Posterior cingulate gyrus (tissue), 11 donors: ENCODE results near the gene B3GNT9.

Source experiments
- DNase-seq, 10 donors: peaks; one replicate each; pipeline versions ENCODE4 v3.0.0 to v3.0.0-alpha.2; 2020 to 2021; ENCODE audit warnings: mixed read lengths in 3 of 10
- intact Hi-C: fragments of 100-400 bp; cut with DNase I; formaldehyde crosslinking; loops from one replicate; pipeline ENCODE4 v1.15.1; 2023

B3GNT9 gene

DNA sequence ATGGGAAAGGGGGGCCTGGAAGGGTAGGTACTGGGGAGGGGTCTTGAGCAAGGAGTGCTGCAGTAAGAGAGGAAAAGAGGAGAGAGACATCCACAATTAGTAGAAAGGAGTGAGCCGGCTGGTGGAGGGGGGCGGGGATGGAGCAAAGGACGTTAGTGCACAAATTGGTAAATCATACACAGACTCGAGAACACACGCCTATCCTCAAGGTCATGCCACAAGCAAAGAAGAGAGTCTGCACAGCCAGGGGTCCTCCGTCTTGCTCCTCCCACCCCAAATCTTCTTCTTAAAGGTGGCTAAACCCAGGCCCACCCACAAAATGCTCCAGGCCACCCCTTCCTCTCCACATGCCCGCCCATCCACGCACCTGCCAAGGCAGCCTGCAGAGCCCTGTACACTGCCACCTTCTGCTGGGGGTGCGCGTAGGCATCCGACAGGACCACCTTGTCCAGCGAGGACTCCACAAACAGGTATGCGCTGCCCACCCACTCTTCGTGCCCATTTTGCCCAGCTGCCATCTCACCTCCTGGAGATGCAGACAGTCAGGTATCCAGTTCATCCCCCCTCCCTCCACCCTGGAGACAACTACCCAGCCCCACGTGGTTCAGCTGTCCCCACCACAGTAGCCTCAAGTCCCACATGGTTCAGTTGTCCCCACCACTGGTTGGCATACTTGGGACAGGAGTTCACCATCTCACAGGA lies 5.5 kb upstream of the B3GNT9 start:
- peak in 3 of 10 donors; percentile 54 to 83 (median 60) for DNase-seq
- intact Hi-C loops, result loop anchor here (5.0 kb wide), 2 partner anchors 44 to 139 kb away; no protein-coding TSS in a partner anchor

DNA sequence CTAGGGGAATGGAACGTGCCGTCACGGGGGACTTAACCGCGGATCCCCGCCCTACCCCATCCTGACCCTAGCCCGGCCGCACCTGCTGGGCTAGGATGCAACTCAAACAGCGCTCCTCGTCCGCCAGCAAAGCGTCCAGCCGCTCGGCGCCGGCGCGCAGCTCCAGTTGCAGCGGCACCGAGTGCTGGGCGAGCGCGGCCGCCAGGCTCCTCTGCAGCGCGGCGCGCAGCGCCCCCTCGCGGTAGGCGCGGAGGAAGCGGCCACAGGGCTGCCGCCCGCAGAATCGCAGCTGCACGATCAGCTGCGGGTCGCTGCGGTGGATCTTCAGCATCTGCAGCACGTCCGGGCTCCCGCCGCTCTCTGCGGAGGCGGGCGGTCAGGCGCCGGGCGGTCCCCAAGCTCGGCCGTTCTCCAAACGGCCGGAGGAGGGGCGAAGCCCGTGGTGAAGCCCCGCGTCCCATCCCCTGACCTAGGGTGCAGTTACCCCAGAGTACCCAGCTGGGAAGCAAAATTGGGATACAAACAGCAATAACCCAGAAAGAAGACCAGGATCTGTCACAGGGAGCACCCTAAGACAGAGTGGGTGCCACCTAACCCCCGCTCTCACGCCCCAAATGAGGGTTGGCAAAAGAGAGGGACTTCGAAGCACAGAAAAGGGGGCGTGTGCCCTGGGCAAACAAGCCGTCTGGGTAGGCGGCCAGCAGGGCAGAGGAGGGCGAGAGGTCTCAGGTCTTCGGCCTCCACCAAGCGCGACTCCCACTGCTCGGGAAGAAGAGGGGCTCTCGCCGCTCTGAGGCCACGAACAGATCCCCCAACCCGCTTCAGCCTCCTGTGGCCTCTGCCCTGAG lies 4.7 kb upstream of the B3GNT9 start:
- intact Hi-C loops, result loop anchor here (1.0 to 5.0 kb wide), 4 partner anchors 43 to 201 kb away; no protein-coding TSS in a partner anchor
- peak; percentile 69 to 97 (median 81) for DNase-seq

DNA sequence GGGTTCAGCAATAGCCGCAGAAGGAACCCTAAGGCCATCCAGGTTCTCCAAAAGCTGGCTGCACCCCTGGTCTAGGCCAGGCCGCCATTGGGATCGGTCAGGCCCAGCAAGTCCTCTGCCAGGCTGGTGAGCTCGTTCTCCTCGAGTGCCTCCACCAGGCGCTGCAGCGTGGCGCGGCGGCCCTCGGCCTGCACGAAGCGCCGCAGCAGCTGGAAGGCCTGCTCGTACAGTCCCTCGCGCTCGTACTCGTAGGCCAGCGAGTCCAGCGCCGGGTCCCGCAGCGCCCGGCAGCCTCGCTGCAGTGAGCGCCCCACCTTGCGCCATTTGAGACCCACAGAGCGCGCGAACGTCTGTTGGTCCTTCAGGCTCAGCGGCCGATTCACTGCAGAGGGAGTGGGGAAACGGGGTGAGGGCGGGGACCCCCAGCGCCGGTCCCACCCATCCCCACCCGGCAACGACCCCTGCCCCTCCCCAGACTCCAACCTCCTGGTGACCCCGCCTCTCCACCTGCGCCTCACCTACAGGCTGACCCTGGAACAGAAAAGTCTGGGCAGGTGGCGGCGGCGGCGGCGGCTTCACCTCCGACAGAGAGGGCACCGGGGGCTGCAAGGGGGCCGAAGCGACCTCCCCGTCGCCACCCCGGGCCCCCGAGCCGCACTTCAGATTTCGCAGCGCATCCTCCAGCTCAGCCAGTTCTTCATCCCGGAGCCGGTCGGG lies 3.9 kb upstream of the B3GNT9 start:
- intact Hi-C loops, result loop anchor here (1.0 to 5.0 kb wide), 4 partner anchors 42 to 200 kb away; no protein-coding TSS in a partner anchor
- DNase-seq, result peak in 3 of 10 donors; percentile 60 to 84 (median 64)

DNA sequence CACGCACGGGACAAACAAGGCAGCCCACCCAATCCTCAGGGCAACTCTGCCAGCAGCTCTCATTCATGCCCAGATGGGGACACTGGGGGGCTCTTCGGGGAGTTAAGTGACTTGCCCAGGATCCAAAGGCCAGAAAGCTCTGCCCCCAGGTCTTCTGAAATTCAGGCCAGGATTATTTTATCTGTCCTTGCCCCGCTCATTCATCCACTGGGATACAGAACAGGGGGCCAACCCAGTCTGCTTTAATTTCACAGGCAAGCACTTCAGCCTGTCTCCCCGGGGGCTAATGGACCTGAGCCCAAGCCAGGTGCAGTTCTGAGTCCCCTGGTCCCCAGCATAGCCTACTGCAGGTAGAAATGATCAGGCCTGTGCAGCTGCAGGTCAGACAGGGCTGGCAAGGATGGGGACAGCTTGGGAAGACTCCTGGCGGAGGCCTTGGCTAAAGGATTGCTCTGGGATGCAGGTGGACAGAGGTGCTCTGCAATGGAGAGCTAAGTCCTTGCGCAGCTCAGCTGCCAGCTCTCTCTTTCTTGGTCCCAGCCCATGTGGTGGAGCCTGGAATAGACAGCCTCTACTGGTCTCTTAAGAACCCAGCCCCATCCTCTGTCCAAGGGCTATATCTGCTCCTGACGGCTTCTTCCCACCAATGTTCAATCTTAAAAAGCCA lies 766 bp upstream of the B3GNT9 start:
- peak in 2 of 10 donors; percentile 37 to 38 for DNase-seq
- intact Hi-C loops, result no loop called here

DNA sequence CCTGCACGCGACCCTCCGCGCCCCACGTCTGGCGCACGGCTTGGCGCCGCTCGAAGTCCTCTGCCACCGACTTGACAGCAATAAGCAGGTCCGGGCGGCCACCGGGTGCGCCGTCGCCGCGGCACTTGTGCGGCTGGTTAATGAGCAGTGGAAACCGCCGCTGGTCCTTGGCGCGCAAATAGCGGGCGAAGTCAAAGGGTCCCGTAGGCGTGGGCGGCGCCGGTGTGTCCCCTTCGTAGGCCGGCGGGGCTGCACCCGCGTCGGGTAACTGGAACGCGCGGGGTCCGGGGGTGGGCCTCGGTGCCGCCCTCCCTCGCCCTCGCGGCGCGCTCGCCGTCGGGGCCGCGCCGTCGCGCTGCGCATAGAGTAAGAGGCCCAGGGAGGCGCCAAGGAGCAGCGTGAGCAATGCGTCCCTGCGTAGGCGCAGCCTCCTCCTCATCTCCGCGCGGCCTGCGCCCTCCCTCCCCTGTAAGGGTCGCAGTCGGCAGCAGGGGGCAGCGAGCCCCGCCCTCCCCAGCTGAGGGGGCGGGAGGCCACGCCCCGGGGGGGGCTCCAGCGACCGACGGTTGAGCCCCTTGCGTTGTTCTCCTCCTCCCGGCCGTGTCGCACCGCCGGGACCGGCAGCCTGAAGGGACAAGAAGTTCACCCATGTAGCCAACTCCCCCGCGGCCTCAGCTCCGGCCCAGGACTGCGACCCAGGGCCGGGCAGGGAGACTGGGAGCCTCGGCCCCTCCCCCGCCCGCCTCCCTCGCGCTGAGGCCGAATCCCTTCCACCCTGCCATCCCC lies 558 bp downstream of the B3GNT9 start:
- DNase-seq, result peak in 3 of 10 donors; percentile 73 to 86 (median 81)
- intact Hi-C loops, result no loop called here

DNA sequence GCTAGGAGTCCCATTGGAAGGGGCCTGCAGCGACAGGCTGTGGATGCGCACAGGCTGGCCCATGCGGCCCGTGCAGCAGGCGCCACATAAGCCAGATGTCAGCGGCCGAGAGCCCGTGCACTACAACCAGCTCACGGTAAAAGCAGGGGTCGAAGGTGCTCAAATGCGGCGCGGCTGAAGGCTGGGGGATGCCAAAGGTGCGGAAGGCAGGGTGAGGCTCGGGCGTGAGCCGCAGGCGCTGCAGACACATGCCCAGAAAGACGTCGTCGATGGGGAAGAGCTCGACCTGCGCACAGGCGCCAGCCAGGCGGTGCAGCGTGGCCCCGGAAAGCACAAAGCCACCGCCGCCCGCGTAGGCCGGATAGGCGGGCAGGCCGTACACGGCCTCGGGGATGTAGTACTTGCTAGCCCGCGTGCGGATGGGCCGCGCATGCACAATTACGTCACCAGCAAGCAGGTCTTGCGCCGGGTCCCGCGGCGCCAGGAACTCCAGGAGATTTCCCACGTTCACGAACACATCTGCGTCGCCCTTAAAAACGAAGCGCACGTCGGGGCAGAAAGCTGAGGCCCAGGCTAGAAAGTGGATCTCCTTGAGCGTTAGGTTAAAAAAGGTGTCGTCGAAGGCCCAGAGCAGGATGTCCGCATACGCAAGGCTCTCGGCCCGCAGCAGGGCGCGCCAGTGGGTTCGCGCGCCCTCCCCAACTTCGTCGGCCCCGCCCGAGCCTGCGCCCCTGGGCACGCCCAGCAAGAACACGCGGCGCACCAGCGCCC lies 1.3 kb downstream of the B3GNT9 start:
- peak in 3 of 10 donors; percentile 70 to 83 (median 80) for DNase-seq
- intact Hi-C loops, result no loop called here

DNA sequence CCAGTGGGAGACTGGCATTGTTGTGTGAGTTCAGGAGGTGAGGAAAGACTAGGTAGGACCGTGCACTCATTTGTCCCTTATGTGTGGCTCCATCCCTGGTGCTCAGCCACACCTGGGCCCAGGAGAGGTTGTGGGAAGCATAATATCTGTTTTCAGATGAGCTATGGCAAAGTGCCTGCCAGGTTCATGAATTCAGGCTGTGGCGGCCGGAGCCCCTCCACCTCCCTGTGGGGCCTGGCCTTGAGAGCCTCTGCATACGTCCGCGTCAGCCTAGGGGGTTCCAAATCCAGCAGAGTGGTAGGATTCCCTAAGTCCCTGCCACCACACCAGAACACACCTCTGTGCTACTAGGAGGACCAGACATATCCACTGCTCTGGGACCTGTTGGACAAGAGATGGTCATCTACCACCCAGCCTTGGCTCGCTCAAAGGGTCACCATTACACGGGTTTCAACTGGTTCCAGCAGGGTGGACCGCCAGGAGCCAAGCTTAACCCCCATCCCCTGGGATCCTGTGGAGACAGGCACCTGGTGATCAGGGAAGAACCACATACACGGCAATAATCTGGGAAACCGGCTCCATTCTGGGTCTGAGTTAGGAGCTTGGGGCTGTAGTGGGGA lies 2.0 kb downstream of the B3GNT9 start:
- intact Hi-C loops, result no loop called here
- DNase-seq, result peak in 3 of 10 donors; percentile 57 to 73 (median 67)

DNA sequence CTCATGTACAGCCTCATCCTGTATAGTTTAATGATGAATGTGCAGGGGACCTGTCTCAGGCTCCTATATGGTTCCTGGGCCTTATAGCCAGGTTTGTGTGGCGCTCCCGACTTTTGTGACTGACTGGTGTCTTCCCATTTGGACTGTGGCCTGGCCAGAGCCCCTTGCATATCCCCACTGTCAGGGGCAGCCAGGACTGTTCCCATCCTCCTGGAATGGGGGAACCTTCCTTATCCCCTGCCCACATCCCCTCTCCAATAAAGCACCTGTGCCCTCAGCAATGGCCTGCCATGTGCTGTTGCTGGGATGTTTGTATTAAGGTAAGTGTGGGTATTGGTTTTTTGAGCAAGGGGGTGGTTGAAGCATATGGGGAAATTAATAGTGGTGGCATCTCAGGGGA lies 2.6 kb downstream of the B3GNT9 start:
- DNase-seq, result peak in 3 of 10 donors; percentile 32 to 55 (median 36)
- intact Hi-C loops, result no loop called here

DNA sequence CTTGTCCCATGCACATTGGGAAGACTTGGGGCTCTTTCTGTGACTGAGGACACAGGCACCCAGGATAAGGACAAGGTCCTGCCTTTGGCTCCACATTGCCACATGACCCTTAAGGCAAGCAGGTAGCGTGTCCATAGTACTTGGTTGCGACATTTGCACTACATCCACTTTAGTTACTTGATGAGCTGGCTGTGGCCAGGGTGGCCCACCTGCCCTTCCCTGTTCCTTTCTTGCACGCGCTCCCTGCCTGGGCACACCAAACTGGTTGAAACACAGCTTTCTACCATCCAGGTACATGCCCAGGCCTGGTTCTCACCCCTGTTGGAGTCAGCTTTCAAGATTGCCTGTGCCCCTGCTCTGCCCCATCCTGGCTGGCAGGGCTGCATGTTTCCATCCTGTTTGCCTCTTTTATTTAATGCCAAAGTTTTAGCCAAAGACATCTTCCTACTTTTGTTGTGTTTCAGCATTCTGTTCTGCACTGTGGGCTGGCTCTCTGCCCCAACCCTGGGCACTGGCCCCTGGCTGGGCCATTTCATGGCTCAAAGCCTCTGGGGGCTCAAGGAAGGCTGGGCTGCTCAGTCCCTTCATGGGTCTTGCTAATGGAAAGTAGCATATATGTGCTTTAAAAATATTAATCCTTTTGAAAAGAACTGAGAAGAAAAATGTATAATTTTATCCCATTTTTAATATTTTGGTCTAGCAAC lies 3.2 kb downstream of the B3GNT9 start:
- intact Hi-C loops, result no loop called here
- peak in 3 of 10 donors; percentile 48 to 79 (median 59) for DNase-seq

DNA sequence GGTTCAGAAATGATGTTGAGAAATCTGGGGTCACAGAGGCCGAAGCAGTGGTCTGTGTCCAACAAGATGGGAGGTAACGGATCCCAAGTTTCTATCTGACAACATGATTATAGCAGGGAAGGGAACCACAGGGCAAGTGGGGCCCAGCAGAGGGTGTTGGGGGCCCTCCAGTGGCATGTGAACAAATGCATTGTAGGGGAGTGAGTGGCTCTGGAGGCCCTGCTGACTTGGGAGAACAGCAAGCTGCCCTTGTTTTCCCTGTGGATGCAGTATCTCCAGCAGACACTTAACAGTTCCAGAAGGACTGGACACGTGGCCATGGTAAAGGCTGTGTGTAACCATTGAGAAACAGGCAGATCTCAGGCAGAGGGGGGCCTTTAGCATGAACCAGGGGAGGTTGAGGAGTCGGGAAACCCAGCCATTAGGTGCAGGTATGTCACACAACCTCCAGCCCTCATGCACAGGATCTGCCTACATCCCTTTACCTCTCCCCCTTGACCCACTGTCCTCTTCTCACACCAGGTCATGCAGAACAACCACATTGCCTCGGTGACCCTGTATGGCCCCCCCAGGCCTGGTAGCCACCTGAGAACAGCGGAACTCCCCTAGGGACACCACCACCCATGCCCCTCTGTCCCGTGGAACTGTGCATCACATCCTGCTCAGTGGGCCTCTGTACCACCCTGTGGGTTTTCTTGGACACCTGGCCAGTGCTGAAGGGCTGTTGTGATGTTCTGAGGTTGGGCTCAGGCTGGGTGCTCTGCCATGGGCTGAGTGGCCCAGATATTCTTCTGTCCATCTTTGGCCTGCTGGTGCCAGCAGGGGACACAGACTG lies 4.1 kb downstream of the B3GNT9 start:
- intact Hi-C loops, result no loop called here
- peak in 3 of 10 donors; percentile 58 to 89 (median 66) for DNase-seq

DNA sequence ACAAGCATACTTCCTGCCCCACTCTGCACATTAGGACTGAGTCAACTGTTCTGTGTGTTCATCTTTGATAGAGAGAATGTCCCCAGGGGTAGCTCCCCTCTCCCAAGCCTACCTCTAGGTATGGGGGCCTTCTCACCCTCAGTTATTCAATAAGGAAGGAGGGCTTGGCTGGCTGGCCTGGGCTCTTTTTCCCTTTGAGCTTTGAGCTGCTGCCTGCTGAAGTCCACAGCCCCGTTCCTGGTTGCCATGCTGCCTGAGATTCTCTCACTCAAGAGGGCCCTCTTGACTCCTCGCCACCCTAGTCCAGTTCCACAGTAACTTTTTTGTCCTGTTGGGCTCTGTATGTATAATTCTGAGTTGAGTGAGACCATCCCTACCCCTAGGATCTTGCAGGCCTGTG lies 5.1 kb downstream of the B3GNT9 start:
- intact Hi-C loops, result no loop called here
- DNase-seq, result peak in 2 of 10 donors; percentile 5 to 21

DNA sequence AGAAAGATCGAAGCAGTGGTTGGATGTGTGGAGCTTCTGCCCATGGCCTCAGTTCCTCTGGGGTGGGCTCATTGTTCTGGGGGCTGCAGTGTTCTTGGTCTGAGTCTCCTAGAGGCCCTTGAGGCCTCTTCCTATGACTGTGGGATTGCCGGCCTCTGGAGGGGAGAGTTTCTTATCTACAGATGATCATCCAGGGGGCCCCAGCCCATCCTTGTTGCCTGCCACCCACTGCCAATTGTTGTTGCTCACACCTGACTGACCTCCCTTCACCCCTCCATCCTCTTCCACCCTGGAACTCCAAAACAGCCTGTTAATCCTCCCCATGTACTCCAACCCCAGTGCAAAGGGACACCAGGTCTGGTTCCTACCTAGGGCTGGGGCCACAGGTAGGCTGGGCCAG lies 5.9 kb downstream of the B3GNT9 start:
- peak in 3 of 10 donors; percentile 18 to 30 (median 20) for DNase-seq
- intact Hi-C loops, result no loop called here

DNA sequence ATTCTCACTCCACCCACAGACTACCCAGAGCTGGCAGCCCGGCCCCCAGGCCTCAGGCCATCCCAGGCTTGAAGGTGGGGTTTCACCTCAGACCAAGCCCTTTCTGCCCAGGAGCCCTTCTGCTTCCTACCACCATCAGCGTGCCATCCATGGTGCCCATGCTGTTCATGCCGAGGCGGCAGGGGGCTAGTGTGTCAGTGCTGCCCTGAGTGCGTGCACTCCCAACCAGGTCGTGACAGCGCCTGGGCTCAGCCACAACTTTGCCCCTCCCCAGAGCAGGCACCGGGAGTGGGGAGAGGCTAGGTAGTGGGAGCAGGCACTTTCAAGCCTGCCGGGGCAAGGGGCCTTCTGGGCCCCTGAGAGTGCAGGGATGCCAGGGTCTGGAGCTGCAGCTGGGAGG lies 8.5 kb downstream of the B3GNT9 start:
- intact Hi-C loops, result no loop called here
- peak in 1 of 10 donors; percentile 72 for DNase-seq

DNA sequence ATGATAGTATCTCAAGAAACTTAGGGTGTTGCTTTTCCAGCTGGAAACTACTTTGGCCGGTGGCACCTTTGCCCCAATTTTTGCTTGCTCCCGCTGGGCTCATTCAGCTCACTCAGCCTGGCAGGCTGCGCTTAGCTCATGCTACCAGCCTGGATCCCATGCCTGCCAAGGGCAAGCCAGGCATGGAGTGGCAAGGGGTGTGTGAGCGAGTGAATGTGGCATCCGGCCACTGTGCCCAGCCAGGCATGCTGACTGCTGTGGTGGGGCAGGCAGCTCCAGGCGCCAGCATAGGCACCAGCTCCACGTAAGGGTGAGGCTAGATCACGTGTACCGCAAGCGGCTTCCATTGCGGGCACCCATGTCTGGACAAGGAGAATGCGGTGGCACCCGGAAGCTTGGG lies 9.4 kb downstream of the B3GNT9 start:
- intact Hi-C loops, result no loop called here
- peak in 1 of 10 donors; percentile 82 for DNase-seq

DNA sequence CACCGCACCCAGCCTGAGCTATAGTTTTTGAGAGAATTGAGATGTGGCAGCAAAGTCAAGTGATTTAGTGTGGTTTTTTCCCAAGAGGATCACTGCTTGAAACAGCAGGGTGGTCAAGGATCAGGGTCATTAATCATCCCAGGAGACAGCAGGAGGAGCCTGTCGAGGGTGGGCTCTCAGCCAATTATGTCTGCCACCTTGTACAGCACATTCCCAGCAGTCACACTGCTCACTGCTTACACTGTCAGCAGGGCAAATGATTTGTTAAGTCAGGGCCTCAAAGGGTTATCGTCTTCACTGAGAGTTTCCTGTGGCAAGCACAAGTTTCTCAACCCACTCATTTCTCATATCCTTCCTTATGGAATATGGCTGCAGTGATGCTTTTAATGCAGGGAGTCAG lies 13.2 kb downstream of the B3GNT9 start:
- intact Hi-C loops, result no loop called here
- DNase-seq, result no peak

DNA sequence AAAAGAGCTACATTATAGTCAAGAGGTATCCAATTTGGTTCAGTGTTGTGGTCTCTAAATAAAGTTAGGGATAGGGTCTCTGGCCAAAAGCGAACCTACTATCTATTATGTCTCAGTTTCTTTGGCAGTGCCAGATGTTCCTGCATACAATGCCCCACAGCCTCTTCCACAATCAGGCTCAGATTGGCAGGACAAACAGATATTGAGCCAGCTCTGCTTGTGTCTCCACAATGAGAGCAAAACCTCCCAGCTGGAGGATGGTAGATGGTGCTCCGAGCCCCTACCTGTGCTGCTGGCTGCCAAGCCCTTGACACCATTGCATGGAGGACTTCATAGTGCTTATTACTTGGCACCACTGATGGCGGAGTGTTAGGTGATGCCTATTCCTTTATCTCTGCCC lies 21.4 kb downstream of the B3GNT9 start:
- intact Hi-C loops, result no loop called here
- peak in 1 of 10 donors; percentile 32 for DNase-seq

DNA sequence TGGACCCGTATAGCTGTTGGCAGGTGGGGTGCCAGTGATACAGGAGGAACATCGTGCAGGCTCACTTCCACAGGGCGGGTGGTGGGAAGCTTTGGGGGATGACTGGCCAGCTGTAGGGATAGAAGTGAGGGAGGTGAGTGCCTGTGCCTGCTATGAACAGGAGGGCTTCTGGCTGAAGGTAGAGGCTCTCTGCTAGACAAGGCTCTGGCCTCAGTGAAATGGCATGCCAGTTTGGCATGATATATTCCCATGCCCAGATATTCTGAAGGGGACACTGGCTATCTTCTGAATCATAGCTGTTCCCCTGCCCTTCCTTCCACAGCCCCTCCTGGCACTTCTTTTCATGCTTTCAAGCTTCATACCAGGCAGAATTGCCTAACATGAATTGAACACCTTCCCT lies 21.9 kb downstream of the B3GNT9 start:
- intact Hi-C loops, result no loop called here
- DNase-seq, result no peak
